Medulla oblongata (tissue), 1 donor: ENCODE measurements around the gene ZNF771.
A peak's percentile ranks its signal among the peaks of the same experiment; 100 is the strongest.

Experiments
- DNase-seq: peaks from one replicate; pipeline ENCODE4 v3.0.0-alpha.2; 2015; ENCODE audit errors: extremely low spot score

ZNF771 gene

GRCh38 chr16:30398661-30399434, 8.6 kb upstream of the ZNF771 start:
- DNase-seq: no peak

DNA sequence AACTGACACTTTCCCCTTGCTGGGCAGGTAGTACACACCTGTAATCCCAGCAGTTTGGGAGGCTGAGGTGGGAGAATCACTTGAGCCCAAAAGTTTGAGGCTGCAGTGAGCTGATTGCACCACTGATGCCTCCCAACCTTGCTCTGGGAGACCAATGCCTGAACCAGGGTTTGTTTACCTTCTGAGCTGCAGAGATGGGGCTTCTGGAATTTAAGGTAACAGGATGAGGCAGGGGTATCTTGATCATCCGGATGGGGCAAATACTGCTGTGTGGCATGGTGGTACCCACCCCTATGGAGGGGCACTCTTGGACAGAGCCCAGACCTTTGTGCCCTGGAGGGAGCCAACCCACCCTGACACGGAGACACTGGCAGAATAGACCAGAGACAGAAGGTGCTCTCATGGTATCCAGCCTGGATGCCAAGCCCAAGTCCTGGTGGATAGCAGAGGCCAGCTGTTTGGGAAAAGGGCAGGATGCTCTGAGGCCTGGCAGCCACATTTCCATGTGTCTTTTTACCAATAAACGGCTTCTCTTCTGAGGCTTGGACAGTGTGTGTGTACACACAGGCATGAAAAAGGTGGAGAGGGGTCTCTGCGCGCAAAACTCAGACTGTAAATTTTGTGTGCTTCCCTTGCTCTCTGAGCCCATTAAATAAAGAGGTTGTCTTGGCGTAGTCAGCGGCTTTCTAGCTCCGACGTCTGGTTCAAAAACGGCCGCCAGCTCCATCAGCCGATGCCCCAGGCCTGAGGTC, 7.8 kb upstream of the ZNF771 start:
- no peak for DNase-seq

DNA sequence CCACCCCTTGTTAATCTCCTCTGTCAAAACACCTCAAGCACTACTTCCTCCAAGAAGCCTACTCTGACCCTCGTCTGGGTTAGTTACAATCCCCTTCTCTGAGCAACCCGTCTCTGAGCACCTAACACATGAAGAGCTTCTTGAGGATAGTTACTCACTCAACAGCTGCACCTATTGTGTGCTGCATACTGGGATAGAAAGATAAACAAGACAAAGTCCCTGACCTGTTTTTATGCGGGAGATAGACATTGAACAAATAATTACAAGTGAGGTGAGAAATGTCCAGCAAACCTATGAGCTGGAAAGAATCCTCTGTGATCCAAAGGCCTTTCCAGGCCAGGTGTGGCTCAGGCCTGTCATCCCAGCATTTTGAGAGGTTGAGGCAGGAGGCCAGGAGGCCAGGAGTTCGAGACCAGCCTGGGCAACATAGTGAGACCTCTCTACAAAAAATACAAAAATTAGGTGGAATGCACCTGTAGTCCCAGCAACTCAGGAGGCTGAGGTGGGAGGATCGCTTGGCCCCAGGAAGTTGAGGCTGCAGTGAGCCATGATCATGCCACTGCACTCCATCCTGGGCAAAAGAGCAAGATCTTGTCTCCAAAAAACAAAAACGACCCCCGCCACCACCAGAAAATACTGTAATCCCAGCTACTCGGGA, 5.5 kb upstream of the ZNF771 start:
- DNase-seq: no peak

DNA sequence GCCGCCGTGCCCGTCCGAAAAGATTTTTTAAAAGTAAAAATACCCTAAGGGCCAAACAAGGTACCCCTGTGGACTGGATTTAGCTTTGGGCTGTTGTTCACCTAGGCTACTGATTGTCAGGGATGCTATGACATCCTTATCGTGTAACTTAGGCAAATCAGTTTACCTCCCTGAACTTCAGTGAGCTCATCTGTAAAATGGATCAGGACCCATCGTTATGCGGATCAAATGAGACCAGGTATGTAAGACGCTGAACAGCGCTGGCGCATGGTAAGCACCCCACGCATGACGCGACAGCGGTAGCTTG, 658 bp upstream of the ZNF771 start:
- DNase-seq: no peak

GRCh38 chr16:30407804-30408534, 563 bp downstream of the ZNF771 start:
- DNase-seq: no peak

DNA sequence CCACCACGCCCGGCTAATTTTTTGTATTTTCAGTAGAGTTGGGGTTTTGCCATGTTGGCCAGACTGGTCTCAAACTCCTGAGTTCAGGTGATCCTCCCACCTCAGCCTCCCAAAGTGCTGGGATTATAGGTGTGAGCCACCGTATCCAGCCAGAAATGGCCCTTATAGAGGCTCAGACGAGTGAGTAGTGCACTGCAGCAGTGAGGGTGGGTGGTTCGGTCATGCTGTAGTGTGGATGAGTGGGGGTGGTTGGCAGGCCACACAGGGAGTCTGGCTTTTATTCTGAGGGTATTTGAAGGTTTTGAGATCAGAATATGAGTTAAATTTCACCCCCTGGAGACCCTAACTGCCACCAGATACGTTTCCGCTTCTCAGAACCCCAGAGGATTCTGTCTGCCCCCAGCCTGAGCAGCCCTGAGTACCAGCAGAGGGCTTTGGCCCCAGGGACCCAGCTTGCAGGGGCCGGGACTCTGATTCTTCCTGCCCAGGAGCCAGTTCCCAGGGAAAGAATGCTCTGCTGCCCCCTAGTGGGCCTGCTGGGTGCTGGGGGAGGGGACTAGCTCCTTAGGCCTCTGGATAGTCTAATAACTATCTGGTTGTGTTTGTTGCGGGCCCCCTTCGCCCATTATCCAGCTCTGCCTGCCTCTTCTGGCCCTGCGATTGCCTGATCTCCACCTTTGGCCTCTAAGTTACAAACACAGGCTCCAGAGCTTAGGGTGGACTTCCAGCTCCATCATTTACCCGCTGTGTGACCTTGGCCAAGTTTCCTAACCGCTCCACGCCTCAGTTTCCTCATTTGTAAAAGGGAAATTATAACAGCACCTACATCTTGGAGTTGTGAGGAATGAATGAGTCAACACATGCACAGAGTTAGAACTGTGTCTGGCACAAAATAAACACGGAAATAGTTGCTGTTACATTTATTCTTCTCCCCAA, 2.0 kb downstream of the ZNF771 start:
- peak; percentile 95 for DNase-seq

- no peak for DNase-seq
Measured at GRCh38 chr16:30413112-30413806, 5.9 kb downstream of the ZNF771 start.

- no peak for DNase-seq
Measured at GRCh38 chr16:30414159-30414558, 6.8 kb downstream of the ZNF771 start.

DNA sequence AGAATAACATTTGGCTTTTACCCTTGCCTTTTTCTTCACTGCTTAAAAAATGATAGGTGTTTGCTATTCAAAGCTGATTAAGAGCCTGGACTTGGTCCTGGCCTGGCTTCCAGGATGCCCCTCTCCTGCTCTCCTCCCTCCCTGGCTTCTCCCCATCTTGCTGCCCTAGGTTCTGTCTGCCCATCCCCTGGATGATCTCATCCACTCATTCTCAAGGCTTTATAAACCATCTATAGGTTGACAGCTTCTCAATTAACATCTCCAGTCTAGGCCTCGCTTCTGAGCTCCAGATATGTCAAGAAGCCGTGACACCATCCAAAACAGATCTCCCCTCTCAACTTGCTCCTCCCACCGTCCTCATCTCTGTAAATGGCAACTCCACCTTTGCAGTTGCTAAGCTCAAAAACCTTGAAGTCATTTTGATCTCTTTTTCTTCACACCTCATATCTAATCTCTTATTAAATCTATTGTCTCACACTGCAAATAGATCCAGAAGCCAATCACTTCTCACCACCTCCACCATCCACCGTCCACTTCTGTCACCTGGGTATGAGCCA, 8.7 kb downstream of the ZNF771 start:
- DNase-seq: no peak

DNA sequence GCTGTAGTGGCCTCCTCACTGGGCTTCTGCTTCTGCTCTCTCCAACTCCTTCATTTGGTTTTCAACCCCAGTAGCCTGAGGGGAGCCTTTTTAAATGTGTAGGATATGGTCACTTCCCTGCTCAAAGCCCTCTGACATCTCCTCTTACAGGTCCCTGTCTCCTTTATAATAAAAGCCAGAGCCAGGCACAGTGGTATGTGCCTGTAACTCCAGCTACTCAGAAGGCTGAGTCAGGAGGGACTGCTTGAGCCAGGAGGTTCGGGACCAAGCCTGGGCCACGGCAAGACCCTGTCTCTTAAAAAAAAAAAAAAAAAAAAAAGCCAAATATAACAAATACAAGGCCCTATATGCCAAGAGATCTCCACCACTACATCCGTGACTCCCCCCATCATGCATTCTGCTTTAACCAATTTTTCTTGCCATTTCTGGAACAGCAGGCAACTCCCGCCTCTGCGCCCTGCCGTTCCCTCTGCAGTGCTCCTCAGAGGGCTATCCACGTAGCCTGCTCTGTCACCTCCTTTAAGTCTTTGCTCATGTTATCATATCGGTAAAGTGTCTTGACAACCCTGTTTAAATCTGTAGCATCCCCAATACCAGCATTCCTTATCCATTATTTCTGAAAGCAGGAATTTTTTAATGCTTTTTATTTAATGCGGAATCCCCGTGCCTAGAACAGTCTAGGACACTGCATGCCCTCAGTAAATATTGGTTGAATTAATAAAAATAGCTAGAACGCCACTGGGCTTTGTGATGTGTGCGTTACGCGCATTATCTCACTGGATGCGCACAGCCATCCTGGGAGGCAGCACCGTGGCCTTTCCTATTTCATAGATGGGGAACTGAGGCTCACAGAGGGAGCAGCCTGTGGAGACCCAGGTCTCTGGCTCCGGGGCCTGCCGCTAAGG, 9.5 kb downstream of the ZNF771 start:
- no peak for DNase-seq

GRCh38 chr16:30417529-30418349, 10.3 kb downstream of the ZNF771 start:
- peak; percentile 60 for DNase-seq

GRCh38 chr16:30418350-30419181, 11.2 kb downstream of the ZNF771 start:
- DNase-seq: no peak

DNA sequence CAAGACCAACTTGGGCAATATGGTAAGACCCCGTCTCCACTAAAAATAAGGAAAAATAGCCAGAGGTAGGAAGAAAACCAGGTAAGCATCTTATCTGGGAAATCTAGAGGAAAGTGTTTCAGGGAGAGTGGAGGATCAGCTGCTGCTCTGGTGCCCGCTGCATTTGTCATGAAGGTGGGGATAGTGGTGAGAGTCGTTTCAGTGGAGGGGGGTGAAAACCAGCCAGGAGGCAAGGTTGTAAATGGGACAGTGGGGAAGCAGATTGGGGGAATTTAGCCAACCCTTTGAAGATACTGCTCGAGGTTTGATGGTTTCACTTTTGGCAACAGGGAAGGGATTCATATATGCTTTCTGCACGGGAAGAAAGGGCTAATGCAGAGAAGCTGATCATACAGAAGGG, 13.6 kb downstream of the ZNF771 start:
- DNase-seq: no peak

DNA sequence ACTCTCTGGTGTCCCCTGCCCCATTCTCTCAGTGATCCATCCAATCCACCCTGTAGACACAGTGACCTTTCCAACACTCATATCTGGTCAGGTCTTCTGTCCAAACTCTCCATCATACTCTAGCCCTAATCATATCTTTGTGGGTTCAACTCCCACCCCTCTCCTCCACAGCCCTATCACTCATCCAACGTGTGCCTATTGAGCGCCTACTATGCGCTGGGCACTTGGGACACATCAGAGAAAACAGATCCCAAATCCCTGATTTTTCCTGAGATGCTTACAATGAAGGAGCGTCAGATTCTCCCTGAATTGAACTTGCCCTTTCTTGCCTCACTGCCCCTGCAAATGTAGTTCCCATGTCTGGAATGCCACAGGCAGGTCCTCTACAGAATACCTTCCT, 20.6 kb downstream of the ZNF771 start:
- no peak for DNase-seq

GRCh38 chr16:30429418-30429677, 21.9 kb downstream of the ZNF771 start:
- no peak for DNase-seq

DNA sequence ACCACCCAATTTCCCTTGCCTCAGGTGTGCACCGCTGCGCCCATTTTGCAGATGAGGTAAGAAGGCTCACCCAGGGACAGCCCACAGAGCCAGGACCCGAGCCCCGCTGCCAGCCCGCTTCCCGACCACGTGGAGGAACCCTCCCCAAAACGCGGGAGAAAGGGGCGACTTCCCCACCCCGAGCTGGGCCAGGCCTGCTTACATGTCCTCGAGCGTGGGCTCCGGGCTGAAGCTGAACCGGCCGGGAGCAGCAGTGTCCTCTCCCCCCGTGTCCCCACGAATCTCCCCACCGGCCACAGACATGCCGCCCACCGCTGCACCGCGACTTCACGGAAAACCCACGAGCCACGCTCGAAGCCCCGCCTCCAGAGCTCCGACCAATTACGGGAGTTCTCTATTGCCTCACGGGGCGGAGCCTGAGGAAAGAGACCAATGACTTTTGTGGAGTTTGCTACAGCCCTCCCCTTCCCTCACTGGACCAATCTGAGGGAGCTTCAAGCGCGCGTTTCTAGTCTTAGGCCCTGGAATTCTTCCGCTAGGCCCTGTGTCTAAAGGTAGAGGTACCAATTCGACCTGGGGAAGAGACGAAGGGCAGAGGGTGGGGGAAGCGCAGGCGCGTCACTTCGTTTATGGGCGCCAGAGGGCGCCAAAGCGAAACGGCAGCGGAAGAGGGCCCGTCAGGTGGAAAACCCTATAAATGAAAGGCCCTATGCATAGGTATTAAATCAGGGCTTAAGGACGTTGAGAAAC, 22.4 kb downstream of the ZNF771 start, which contains the start of gene DCTPP1:
Gene DCTPP1, minus strand, starts transcription at position 353 of the 750 bp plus-strand sequence. Its CDS starts 50 bp downstream, at position 303.
- DNase-seq: peak; percentile 99
